ENCODE measurements around the gene ZFAND3.
"Not testable (repeated sequence)": the region's sequence is repeated elsewhere in the genome, so short reads cannot be mapped to it uniquely, and the experiment has no call there.

ZFAND3 gene

DNA sequence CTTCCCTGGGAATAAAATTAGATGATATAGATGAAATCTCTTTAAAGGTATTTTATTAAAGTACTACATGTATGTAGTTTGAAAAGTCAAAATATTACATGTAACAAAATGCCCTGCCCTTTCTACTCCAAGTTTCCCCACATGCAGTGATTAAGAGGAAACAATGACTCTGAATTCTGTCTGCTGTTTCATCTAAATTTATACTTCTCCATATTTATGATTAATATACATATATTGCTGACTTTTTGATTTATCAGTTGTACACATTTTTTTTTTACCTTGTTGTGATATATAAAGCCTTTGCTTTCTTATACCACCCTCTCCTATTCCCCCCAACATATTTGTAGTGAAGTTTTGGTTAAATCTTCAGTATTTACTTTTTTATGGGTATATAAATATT, 127.9 kb downstream of the ZFAND3 start:
- no peak for DNase-seq
- intact Hi-C loops (cut with DNase I): no loop called here

DNA sequence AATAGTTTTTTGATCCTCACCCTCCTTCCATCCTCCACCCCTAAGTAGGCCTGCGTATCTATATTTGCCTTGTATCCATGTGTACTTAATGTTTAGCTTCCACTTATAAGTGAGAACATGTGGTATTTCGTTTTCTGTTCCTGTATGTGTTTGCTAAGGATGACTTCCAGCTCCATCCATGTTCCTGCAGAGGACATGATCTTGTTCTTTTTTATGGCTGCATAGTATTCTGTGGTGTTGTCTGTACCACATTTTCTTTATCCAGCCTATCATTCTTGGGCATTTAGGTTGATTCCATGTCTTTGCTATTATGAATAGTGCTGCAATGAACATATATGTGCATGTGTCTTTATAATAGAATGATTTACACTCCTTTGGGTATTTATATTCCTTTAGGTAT, 129.1 kb downstream of the ZFAND3 start:
- DNase-seq; intact Hi-C loops (cut with DNase I): not testable (repeated sequence)

DNA sequence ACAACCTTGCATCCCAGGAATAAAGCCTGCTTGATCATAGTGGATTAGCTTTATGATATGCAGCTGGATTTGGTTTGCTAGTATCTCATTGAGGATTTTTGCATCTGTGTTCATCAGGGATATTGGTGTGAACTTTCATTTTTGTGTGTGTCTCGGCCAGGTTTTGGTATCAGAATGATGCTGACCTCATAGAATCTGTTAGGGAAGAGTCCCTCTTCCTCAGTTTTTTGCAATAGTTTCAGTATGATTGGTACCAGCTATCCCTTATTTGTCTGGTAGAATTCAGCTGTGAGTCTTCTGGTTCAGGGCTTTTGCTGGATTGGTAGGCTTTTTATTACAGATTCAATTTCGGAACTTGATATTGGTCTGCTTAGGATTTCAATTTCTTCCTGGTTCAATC, 132.5 kb downstream of the ZFAND3 start:
- intact Hi-C loops (cut with DNase I): no loop called here
- DNase-seq: no peak

DNA sequence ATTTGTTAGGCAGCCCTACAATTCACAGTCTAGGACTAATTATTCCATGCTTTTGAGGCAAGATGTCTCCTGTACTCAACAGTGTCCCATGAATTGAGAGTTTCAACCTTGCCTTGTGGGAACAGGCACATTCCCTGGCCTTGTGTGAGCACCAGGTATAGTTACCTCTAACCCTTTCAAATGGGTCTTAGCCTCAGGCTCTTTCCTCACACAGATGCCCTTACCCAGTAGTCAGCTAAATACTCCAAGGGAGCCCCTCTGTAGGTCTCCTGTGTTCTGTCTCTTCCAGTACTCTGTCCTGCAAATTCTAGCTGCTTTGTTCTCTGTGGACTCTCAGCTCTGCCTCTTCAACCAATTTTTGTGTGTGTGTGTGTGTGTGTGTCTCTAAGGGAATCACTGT, 135.3 kb downstream of the ZFAND3 start:
- no peak for DNase-seq

DNA sequence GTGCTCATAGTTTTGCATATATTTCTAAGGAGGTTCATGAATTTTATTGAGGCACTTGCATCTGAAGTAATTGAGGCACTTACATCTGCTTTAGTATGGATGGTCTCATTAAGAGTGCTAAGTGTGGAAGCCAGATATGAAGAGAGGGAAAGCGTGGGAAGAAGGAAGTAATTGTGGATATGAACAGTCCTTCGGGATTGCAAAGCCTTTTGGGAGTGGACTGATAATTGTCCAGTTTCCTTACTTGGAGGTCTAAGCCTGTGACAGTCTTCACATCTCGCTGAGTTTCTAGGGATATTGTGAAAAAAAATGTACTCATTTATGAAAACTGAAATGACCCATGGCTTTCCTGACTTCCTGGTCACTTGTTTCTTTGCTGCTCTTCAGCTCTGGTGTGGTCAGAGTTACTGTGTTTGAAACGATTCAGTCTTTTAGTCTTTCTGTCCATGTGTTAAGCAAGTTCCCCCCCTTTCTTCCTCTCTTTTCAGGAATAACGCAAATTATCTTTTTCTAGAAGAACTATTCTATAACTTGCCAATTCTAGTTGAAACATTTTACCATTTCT, 137.3 kb downstream of the ZFAND3 start:
- no peak for DNase-seq
- intact Hi-C loops (cut with DNase I): no loop called here

More for the DNA sequence above, 135.3 kb downstream of the ZFAND3 start:
- intact Hi-C loops (cut with DNase I): no loop called here

DNA sequence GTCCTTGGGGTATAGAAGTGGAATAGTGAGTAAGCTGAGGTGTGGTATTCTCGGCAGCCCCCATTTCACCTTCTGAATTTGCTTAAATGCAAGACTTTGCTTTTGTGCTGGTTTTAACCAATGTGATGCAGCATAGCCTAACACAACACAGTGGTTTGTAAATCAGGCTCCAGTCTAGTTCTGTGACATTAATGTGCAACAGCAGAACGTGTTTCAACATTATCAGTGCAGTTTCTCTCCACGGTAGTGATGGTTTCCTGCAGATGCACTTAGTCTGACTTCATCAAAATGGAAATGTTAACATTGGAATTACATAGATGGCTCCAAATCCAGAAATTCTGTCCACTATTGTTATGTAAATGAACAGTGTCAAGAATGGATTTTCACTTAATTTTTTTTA, 139.5 kb downstream of the ZFAND3 start:
- intact Hi-C loops (cut with DNase I): no loop called here
- DNase-seq: no peak

DNA sequence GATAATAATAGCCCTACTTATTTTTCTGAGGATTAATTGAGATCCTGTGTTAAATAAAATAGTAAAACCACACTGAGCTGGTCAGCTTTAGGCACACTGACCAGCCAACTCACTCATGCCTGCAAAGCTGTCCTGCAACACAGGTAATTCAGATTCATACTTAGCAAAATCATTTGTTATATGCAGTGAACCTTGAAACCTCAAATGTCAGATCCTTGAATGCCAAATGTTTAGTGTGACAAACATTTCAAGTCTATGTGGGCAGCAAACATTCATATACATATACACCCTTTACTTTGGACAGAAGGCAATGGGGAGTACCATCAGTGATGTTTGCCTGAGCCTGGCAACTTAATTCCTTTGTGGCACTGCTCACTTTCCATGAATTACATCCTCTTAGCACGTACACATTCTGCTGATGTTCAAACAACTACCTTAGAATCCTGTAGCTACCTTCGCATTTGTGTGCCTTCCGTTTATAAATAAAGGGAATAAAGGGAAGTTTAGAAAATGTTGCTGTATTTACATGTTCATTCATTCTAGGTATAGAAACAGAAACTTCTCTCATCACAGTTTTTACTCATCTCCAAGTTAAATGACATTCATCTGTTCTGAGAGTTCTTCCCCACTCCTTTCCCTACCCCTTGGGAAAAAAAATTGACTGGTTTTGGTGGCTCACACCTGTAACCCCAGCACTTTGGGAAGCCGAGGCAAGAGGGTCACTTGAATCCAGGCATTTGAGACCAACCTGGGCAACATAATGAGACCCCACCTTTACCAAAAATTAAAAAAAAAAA, 140.8 kb downstream of the ZFAND3 start:
- DNase-seq: no peak
- intact Hi-C loops (cut with DNase I): no loop called here

DNA sequence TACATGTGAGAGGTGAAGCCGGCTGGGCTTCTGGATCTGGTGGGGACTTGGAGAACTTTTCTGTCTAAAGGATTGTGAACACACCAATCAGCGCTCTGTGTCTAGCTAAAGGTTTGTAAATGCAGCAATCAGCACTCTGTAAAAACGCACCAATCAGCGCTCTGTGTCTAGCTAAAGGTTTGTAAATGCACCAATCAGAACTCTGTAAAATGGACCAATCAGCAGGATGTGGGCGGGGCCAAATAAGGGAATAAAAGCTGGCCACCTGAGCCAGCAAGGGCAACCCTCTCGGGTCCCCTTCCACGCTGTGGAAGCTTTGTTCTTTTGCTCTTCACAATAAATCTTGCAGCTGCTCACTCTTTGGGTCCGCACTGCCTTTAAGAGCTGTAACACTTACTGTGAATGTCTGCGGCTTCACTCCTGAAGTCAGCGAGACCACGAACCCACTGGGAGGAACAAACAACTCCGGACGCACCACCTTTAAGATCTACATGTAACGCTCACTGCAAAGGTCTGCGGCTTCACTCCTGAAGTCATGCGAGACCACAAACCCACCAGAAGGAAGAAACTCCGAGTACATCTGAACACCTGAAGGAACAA, 143.1 kb downstream of the ZFAND3 start:
- DNase-seq; intact Hi-C loops (cut with DNase I): not testable (repeated sequence)

DNA sequence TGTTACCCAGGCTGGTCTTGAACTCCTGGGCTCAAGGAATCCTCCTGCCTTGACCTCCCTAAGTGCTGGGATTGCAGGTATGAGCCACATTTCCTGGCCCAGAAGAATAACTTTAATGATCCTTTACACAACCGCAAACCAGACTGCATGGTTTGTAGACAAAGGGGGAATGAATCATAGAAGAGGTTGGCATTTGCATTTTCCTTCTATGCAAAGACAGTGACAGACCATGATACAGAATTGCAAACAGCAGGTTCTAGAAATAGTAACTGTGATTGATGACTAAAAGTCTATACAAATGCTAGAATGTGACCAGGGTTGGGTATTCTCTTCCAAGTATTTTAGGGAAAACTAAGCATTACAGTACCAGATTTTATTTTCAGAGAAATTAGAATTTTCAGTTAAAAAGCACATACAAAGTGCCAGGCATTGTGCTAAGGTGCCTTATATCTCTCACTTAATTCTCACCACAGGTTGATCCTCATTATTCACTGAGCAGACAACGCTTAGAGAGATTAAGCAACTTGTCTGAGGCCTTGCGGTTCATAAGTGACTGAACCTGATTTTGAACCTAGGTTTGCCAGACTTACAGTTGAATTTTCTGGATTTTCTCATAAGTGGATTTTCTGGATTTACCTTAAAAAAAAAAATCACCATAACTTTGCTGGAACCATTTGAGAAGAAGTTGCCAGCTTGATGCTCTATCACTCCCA, 146.6 kb downstream of the ZFAND3 start:
- intact Hi-C loops (cut with DNase I): no loop called here
- peak in 1 of 42 donors; percentile 17 for DNase-seq

DNA sequence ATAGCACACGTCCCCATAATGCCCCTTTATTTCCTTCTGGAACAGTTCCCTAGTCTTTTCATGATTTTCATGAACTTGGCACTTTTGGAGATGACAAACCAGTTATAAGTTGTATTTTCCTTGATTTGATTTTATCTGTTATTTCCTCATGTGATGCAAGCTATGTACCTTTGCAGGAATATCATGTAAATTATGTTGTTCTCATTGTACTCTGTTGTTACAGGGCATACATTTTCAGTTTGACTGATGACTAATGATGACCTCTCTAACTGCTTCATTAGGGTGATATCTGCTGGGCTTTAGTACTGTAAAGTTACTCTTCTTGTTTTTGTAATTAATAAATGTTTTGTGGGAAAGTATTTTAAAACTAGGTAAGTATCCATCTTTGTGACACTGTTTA, 147.3 kb downstream of the ZFAND3 start:
- no peak for DNase-seq
- intact Hi-C loops (cut with DNase I): no loop called here

DNA sequence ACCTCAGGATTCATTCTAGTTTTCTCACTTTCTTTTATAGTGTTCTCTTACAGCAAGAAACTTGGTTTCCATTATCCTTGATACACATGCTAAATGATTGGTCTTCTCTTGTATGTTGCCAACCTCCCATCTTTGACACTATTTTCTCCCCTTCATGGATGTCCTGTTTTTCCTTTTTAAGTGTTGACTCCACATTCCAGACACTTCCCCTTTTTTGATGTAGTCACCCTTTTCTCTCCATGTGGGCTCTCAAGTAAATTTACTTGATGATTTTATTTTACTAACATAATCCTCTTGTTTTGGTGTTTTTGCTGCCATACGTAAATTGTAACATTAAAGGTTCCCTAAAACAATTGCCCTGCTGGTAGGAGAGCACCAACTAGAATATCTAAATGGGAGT, 148.1 kb downstream of the ZFAND3 start:
- no peak for DNase-seq
- intact Hi-C loops (cut with DNase I): no loop called here

DNA sequence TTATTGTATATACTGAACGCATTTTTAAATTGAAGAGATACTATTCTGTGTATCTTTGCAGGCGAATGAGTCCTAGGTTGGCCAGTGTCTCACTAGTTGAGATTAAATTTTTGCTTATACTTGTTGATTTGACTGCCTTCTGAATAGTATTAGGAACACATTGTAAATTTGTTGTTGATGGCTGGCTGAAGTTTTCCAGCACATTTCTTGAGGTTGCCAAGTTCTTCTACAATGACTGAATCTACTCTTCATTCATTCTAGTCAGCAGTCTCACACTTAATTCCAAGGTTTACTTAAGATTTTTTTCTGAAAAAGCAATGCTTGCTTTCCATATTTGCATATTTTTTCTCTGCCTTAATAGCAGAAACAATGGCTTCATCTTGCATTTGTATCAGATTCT, 151.7 kb downstream of the ZFAND3 start:
- no peak for DNase-seq
- intact Hi-C loops (cut with DNase I): no loop called here

DNA sequence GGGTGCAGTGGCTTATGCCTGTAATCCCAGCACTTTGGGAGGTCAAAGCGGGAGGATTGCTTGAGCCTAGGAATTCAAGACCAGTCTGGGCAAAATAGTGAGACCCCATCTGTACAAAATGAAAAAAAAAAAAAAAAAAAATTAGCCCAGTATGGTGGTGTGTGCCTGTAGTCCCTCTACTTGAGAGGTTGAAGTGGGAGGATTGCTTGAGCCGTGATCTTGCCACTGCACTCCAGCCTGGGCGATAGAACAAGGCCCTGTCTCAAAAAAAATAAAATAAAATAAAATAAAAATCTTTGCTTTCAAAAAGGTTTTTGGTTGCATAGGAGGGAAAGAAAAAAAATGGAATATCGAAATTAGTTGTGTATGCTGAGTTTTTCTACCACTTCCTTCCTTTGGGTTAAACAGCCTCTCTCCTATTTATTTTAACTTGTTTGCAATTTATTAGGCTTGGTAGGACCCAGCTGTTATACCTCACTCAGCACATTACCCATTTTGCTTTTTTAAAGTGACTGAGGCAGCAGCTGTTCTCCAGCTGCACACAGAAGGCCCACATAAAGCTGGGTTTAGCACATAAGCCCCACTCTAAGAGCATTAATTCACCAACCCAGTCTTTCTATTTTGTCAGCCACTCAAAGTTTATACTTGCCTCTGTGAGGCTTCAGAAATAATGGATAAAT, 152.3 kb downstream of the ZFAND3 start:
- intact Hi-C loops (cut with DNase I): no loop called here
- no peak for DNase-seq

DNA sequence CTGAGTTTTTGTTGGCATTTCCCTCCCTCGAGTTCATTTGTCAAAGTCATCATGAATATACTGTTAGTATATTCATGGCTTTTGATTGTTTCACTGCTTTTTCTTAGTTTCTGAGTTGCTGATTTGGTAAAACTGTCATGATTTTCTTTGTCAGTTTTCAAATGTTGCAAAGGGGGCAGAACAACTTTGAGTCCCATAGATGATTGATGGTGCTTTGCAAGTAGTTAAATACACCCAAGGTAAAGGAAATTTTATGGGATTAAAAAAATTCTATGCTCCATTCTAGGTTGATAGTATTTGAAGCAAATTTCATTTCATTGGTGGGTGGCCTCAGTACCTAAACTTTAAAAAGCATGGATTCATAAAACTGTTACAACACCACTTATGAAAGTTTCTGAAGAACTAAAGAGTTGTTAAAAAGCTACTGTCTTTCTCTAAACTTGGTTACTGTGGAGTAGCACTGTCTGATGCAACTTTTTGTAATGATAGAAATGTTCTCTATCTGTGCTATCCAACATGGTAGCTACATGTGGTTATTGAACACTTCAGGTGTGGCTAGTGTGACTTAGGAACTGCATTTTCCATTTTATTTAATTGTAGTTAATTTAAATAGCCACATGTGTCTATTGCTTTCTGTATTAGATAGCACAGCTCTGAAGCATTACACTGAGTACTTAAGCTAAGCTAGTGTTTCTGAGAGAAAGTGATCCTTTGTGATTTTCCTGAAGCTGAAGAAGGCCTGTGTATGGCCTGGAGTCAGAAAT, 153.6 kb downstream of the ZFAND3 start:
- DNase-seq: no peak
- intact Hi-C loops (cut with DNase I): no loop called here

DNA sequence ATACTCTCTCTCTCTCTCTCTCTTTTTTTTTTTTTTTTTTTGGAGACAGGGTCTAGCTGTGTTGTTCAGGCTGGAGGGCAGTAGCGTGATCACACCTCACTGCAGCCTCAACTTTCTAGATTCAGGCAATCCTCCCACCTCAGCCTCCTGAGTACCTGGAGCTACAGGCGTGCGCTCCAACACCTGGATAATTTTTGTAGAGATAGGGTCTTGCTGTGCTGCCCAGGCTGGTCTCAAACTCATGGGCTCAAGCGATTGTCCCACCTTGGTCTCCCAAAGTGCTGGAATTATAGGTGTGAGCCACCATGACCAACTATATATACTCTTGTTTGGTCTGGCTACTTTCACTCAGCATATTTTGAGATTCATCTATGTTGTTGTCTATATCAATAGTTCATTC, 154.9 kb downstream of the ZFAND3 start:
- DNase-seq: no peak
- intact Hi-C loops (cut with DNase I): no loop called here

DNA sequence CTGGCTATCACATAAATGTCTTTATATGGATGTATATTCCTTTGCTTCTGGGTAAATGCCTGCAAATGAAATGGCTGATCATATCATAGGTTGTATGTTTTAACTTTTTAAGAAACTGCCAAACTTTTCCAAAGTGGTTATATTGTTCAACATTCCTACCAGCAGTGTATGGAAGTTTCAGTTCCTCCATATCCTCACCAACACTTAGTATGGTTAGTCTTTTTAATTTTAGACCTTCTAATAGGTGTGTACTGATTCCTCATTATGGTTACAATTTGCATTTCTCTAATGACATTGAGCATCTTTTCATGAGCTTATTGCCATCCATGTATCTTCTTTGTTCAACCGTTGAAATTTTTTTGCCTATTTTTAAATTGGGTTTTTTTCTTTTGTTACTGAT, 155.4 kb downstream of the ZFAND3 start:
- intact Hi-C loops (cut with DNase I): no loop called here
- no peak for DNase-seq

DNA sequence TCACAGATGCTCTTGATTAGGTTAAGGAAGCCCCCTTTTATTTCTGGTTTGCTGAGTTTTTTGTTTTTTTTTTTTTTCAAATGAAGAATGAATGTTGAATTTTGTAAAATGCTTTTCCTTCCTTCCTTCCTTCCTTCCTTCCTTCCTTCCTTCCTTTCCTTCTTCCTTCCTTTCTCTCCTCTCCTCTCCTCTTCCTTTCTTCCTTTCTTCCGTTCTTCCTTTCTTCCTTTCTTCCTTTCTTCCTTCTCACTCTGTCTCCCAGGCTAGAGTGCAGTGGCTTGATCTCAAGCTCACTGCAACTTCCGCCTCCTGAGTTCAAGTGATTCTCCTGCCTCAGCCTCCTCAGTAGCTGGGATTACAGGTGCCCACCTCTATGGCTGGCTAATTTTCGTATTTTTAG, 158.2 kb downstream of the ZFAND3 start:
- intact Hi-C loops (cut with DNase I): no loop called here
- DNase-seq: no peak

DNA sequence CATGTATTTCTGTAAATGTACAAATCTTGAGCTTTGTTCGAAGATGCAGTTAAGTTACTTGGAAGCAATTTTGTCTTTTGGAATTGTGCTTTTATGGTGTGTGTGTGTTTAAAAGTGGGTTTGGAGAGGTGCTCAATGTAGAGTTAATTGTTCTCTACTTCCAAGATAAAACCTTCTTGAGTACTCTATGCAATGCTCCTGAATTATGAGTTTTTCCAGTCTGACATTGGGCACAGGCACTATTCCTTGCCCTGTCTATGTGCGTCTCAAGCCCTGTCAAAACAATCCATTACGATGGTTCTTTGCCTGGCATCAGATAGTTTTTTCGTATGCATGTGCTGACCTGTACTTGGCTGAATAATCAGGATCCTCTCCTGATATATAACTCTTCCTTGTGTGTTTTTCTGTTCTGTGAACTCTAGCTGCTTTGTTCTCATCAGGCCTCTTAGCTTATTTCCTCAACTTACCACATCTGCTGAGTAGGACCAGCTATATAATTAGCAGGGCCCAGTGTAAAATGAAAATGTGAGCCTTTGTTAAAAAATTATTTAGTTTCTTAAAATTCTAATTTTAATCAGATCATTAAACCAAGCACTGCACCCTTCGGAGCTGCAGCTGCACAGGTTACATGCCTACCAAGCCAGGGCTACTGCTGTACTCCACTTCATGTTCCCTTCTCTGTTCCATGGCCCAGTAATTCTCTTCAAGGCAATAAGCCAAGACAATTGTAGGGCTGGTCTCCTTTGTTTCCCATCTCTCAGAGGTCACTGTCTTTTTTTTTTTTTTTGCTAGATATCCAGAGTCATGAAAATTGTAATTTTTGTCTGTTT, 160.1 kb downstream of the ZFAND3 start:
- DNase-seq: no peak
- intact Hi-C loops (cut with DNase I): no loop called here

Data from head of caudate nucleus (tissue), 42 donors.